SU-DHL-6 (cell line): ENCODE data around the gene CREBBP.

Experiments used
- H2AFZ ChIP-seq: fragments of 200-600 bp; sonication (generic); 2 replicates; pipeline ENCODE4 v1.6.1; 2014; ENCODE audit warnings: low read depth, mild to moderate bottlenecking, moderate library complexity, mixed read lengths, antibody characterized with exemption, low read length; ENCODE audit not compliant: severe bottlenecking
- H3F3A ChIP-seq: fragments of 200-600 bp; shearing (Covaris generic); 2 replicates; pipeline ENCODE4 v1.6.0; 2016; ENCODE audit warnings: antibody characterized with exemption, mild to moderate bottlenecking; ENCODE audit not compliant: insufficient read depth
- H3K27ac ChIP-seq: fragments of 200-600 bp; sonication (generic); 2 replicates; pipeline ENCODE4 v1.5.1; 2016; ENCODE audit warnings: low read depth, mild to moderate bottlenecking, low read length, moderate library complexity, mixed read lengths
- H3K27me3 ChIP-seq: fragments of 200-600 bp; sonication (generic), shearing (Covaris generic); 2 replicates; pipeline ENCODE4 v1.6.0; 2014; ENCODE audit warnings: mild to moderate bottlenecking, low read length
- H3K36me3 ChIP-seq: fragments of 200-600 bp; sonication (generic); 2 replicates; pipeline ENCODE4 v1.6.1; 2014; ENCODE audit warnings: mild to moderate bottlenecking, low read length, mixed read lengths
- H3K4me2 ChIP-seq: fragments of 300-600, 200-600 bp; shearing (Covaris generic), sonication (generic); 2 replicates; pipeline ENCODE4 v1.6.0; 2014; ENCODE audit warnings: low read length, low read depth, mild to moderate bottlenecking; ENCODE audit not compliant: poor library complexity, severe bottlenecking
- H3K4me3 ChIP-seq: fragments of 200-600 bp; sonication (generic); 2 replicates; pipeline ENCODE4 v1.5.1; 2014; ENCODE audit warnings: antibody characterized with exemption, low read length, mild to moderate bottlenecking, mixed read lengths; ENCODE audit not compliant: insufficient read depth, poor library complexity, severe bottlenecking
- H3K79me2 ChIP-seq: fragments of 200-600 bp; sonication (generic); 2 replicates; pipeline ENCODE4 v1.6.1; 2014; ENCODE audit warnings: mild to moderate bottlenecking, low read length, moderate library complexity; ENCODE audit not compliant: insufficient read depth
- H3K9ac ChIP-seq: fragments of 200-600 bp; sonication (generic); 2 replicates; pipeline ENCODE4 v1.7.0; 2014; ENCODE audit warnings: mild to moderate bottlenecking, low read length
- H3K9me2 ChIP-seq: fragments of 200-600 bp; sonication (generic); replicated peaks from 2 replicates; pipeline ENCODE4 v1.6.1; 2014; ENCODE audit warnings: low read length; ENCODE audit not compliant: insufficient read depth
- H3K9me3 ChIP-seq: fragments of 200-600 bp; sonication (generic); 2 replicates; pipeline ENCODE4 v1.6.1; 2014; ENCODE audit warnings: low read length, mixed read lengths; ENCODE audit not compliant: insufficient read depth
- H4K20me1 ChIP-seq: fragments of 200-600 bp; sonication (generic); 2 replicates; pipeline ENCODE4 v1.6.1; 2014; ENCODE audit warnings: low read depth, mild to moderate bottlenecking, antibody characterized with exemption, low read length, moderate library complexity, mixed read lengths
- EZH2phosphoT487 ChIP-seq: fragments of 200-600 bp; sonication (generic), shearing (Covaris generic); conservative IDR thresholded peaks from 2 replicates; pipeline ENCODE4 v1.6.1; 2018; ENCODE audit warnings: mild to moderate bottlenecking, antibody characterized with exemption, low read length, moderate library complexity, mixed read lengths
- TF ChIP-seq, protein P1 (sequence below): fragments of 200-600 bp; sonication (generic); IDR thresholded peaks from one replicate; pipeline ENCODE4 v1.5.1; 2017; ENCODE audit warnings: antibody characterized with exemption, mild to moderate bottlenecking, low read length, moderate library complexity; ENCODE audit not compliant: insufficient read depth, poor library complexity, severe bottlenecking

CREBBP gene

GRCh38 chr16:3689731-3690130 is 190.8 kb downstream of the CREBBP start:
- Histone ChIP-seq H3K36me3 (peaks cover 12% of the 10 kb centered on the region; the same call in 1 of the 2 replicates), H3K4me3 (no peak overlapping the region), H3K9me2 (no peaks in the 10 kb centered on the region), H2AFZ (no peak overlapping the region), H3K9me3 (no peaks in the 10 kb centered on the region), H3K27ac (no peak overlapping the region), H3K4me2 (no peak overlapping the region), H3K9ac (no peak overlapping the region), H4K20me1 (no peaks in the 10 kb centered on the region), H3K27me3 (no peaks in the 10 kb centered on the region), H3F3A (no peaks in the 10 kb centered on the region), H3K79me2 (peaks cover 10% of the 10 kb centered on the region; the same call in 1 of the 2 replicates)
- no peak for TF ChIP-seq EZH2phosphoT487
- TF ChIP-seq, protein P1, sequence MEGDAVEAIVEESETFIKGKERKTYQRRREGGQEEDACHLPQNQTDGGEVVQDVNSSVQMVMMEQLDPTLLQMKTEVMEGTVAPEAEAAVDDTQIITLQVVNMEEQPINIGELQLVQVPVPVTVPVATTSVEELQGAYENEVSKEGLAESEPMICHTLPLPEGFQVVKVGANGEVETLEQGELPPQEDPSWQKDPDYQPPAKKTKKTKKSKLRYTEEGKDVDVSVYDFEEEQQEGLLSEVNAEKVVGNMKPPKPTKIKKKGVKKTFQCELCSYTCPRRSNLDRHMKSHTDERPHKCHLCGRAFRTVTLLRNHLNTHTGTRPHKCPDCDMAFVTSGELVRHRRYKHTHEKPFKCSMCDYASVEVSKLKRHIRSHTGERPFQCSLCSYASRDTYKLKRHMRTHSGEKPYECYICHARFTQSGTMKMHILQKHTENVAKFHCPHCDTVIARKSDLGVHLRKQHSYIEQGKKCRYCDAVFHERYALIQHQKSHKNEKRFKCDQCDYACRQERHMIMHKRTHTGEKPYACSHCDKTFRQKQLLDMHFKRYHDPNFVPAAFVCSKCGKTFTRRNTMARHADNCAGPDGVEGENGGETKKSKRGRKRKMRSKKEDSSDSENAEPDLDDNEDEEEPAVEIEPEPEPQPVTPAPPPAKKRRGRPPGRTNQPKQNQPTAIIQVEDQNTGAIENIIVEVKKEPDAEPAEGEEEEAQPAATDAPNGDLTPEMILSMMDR: no peak

DNA sequence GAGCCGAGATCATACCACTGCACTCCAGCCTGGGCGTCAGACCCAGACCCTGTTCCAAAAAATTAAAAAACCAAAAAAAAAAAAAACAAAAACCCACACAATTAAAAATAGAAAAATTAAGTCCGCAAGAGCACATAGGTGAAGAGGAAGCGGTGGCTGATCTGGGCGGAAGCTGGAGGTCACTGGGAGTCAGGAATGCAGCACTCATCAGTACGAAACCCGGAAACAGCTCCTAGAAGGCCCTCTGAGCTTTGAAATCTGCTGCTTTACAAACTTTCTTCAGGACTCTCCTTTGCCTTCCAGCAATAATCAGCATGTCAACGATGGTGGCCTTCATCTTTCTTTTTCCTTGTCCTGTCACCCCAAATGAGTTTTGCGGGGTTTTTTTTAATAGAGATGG is 192.7 kb downstream of the CREBBP start:
- H3K36me3 ChIP-seq: peaks cover 14% of the 10 kb centered on the region; the same call in 1 of the 2 replicates
- H3K27ac ChIP-seq: no peak overlapping the region
- H3K4me2 ChIP-seq: no peak overlapping the region
- H3K9me2 ChIP-seq: no peaks in the 10 kb centered on the region
- H3F3A ChIP-seq: no peaks in the 10 kb centered on the region
- no peak overlapping the region for H3K4me3 ChIP-seq
- H3K9ac ChIP-seq: no peak overlapping the region
- H3K9me3 ChIP-seq: no peaks in the 10 kb centered on the region
- H3K79me2 ChIP-seq: peaks cover 3% of the 10 kb centered on the region; the same call in 1 of the 2 replicates
- TF ChIP-seq EZH2phosphoT487: no peak
- TF ChIP-seq, protein P1: no peak
- no peak overlapping the region for H2AFZ ChIP-seq
- no peaks in the 10 kb centered on the region for H4K20me1 ChIP-seq
- H3K27me3 ChIP-seq: no peaks in the 10 kb centered on the region

- no peaks in the 10 kb centered on the region for H4K20me1 ChIP-seq
- H3K27ac ChIP-seq: no peak overlapping the region
- peaks cover 16% of the 10 kb centered on the region; the same call in 1 of the 2 replicates for H3K36me3 ChIP-seq
- peaks cover 3% of the 10 kb centered on the region; the same call in 1 of the 2 replicates for H3K79me2 ChIP-seq
- no peaks in the 10 kb centered on the region for H3K27me3 ChIP-seq
- no peak for TF ChIP-seq EZH2phosphoT487
- TF ChIP-seq, protein P1: no peak
- no peaks in the 10 kb centered on the region for H3K9me2 ChIP-seq
- H3K4me2 ChIP-seq: no peak overlapping the region
- H3F3A ChIP-seq: no peaks in the 10 kb centered on the region
- no peaks in the 10 kb centered on the region for H3K9me3 ChIP-seq
- H2AFZ ChIP-seq: no peak overlapping the region
- H3K4me3 ChIP-seq: no peak overlapping the region
- H3K9ac ChIP-seq: no peak overlapping the region
Measured at GRCh38 chr16:3687021-3687420, 193.5 kb downstream of the CREBBP start.
